HepG2 (cell line): ENCODE results near the gene RNF126. TPM values are rescaled to one million over a fixed set of nuclear protein-coding genes. Genes with fewer than 3 reads are reported as not detected.
A peak's percentile ranks its signal among the peaks of the same experiment; 100 is the strongest.

Source experiments
- BHLHE40 ChIP-seq: IDR thresholded peaks from 2 replicates; pipeline ENCODE4 v1.6.1; 2011; ENCODE audit warnings: low read length, improper control_type of control experiment
- GMEB1 ChIP-seq: sonication (generic); formaldehyde crosslinking; IDR thresholded peaks from 2 replicates; pipeline ENCODE4 v1.5.1; 2020; ENCODE audit warnings: missing genetic modification reagents, mild to moderate bottlenecking, borderline replicate concordance
- HCFC1 ChIP-seq: fragments of 150-350 bp; IDR thresholded peaks from 2 replicates; pipeline ENCODE4 v1.6.1; 2014; ENCODE audit warnings: low read depth, low read length
- HMGXB4 ChIP-seq, 2 experiments: sonication (generic) in 1 of 2; formaldehyde crosslinking in 1 of 2; IDR thresholded peaks; 2 replicates each; pipeline versions ENCODE4 v1.4.0 to v1.6.1; 2018 to 2020; ENCODE audit warnings: missing genetic modification reagents in 2 of 2, borderline replicate concordance in 1 of 2, low read depth in 1 of 2, mild to moderate bottlenecking in 1 of 2, missing biosample characterization in 1 of 2
- IKZF5 ChIP-seq: IDR thresholded peaks from 2 replicates; pipeline ENCODE4 v1.6.1; 2018; ENCODE audit warnings: missing genetic modification reagents, mild to moderate bottlenecking, missing compliant biosample characterization
- KAT8 ChIP-seq: IDR thresholded peaks from 2 replicates; pipeline ENCODE4 v1.6.1; 2016; ENCODE audit warnings: missing genetic modification reagents, missing compliant biosample characterization
- MBD4 ChIP-seq: IDR thresholded peaks from 2 replicates; pipeline ENCODE4 v1.6.1; 2012; ENCODE audit warnings: low read length, inconsistent platforms, borderline replicate concordance
- NCOA1 ChIP-seq: sonication (generic); formaldehyde crosslinking; IDR thresholded peaks from 2 replicates; pipeline ENCODE4 v1.9.0; 2021; ENCODE audit warnings: missing genetic modification reagents
- PATZ1 ChIP-seq: sonication (generic); formaldehyde crosslinking; IDR thresholded peaks from 2 replicates; pipeline ENCODE4 v1.4.0; 2020; ENCODE audit warnings: missing genetic modification reagents
- PPARG ChIP-seq: conservative IDR thresholded peaks from 2 replicates; pipeline ENCODE4 v1.6.1; 2016; ENCODE audit warnings: missing biosample characterization, missing genetic modification reagents
- SALL2 ChIP-seq: sonication (generic); formaldehyde crosslinking; IDR thresholded peaks from 2 replicates; pipeline ENCODE4 v1.8.1; 2023; ENCODE audit warnings: mild to moderate bottlenecking, missing genetic modification reagents, inconsistent platforms
- SOX5 ChIP-seq: IDR thresholded peaks from 2 replicates; pipeline ENCODE4 v1.6.1; 2016; ENCODE audit warnings: borderline replicate concordance
- TAF1 ChIP-seq: sonication (generic); formaldehyde crosslinking; IDR thresholded peaks from 2 replicates; pipeline ENCODE4 v1.4.0; 2020; ENCODE audit warnings: missing genetic modification reagents
- ZFP62 ChIP-seq: sonication (generic); formaldehyde crosslinking; IDR thresholded peaks from 2 replicates; pipeline ENCODE4 v1.4.0; 2020; ENCODE audit warnings: missing genetic modification reagents
- ZFX ChIP-seq: sonication (generic); formaldehyde crosslinking; IDR thresholded peaks from 2 replicates; pipeline ENCODE4 v1.4.0; 2020; ENCODE audit warnings: mild to moderate bottlenecking, low read depth, missing genetic modification reagents, moderate library complexity
- ZFY ChIP-seq: sonication (generic); formaldehyde crosslinking; IDR thresholded peaks from 2 replicates; pipeline ENCODE4 v1.4.0; 2020; ENCODE audit warnings: missing genetic modification reagents
- ZNF574 ChIP-seq: sonication (generic); formaldehyde crosslinking; IDR thresholded peaks from 2 replicates; pipeline ENCODE4 v1.4.0; 2020; ENCODE audit warnings: missing genetic modification reagents
- ZNF616 ChIP-seq: sonication (generic); formaldehyde crosslinking; IDR thresholded peaks from 2 replicates; pipeline ENCODE4 v1.5.0; 2020; ENCODE audit warnings: low read depth, mild to moderate bottlenecking, missing genetic modification reagents
- ZNF768 ChIP-seq: sonication (generic); formaldehyde crosslinking; IDR thresholded peaks from 2 replicates; pipeline ENCODE4 v1.4.0; 2020; ENCODE audit warnings: missing genetic modification reagents
- ZNF777 ChIP-seq: sonication (generic); formaldehyde crosslinking; IDR thresholded peaks from 2 replicates; pipeline ENCODE4 v1.4.0; 2020; ENCODE audit warnings: missing genetic modification reagents
- polyA plus RNA-seq, 8 experiments: library from polyadenylated mRNA; depleted of rRNA in 3 of 8; stranded (reverse) in 7 of 8; unstranded in 1 of 8; fragments of >200 nt; fragmentation: Illumina TruSeq in 4 of 8; extraction: Trizol in 4 of 8; gene quantifications; 2 replicates each; pipeline versions ENCODE4 v1.2.1 to v1.2.3, GENCODE V29; 2011 to 2016; ENCODE audit warnings: low read depth in 4 of 8, missing spikeins in 1 of 8, mixed read lengths in 1 of 8; ENCODE audit not compliant: insufficient read depth in 1 of 8
- total RNA-seq, 5 experiments: library from RNA; depleted of rRNA; stranded (reverse); fragments of >200 nt; fragmentation: Illumina TruSeq; extraction: Trizol; gene quantifications; 2 replicates each; pipeline ENCODE4 v1.2.3, GENCODE V29; 2016; ENCODE audit warnings: low read depth in 1 of 5

RNF126 gene
- total and polyA plus RNA-seq, 2 of the 13 experiments (the other 11 are each of a cell fraction or from before 2014, with no cell fraction given) = 23.2 to 34.0 TPM

GRCh38 chr19:662962-663681 lies at the start of gene RNF126 (continued):
- TF ChIP-seq ZNF574 (CRISPR knock-in tag) = peak; percentile 73
- no peak for TF ChIP-seq SOX5 (CRISPR knock-in tag)
- TF ChIP-seq TAF1 (CRISPR knock-in tag) = peak; percentile 36; the same call in 1 of the 2 replicates
- TF ChIP-seq ZNF777 (CRISPR knock-in tag) = peak; percentile 17; the same call in 1 of the 2 replicates
- TF ChIP-seq GMEB1 (CRISPR knock-in tag) = peak; percentile 95
- TF ChIP-seq ZFP62 (CRISPR knock-in tag) = no peak
- TF ChIP-seq IKZF5 (CRISPR knock-in tag) = peak; percentile 57; the same call in 1 of the 2 replicates
- TF ChIP-seq PPARG (CRISPR knock-in tag) = no peak
- peak; percentile 48; the same call in 1 of the 2 replicates for TF ChIP-seq ZFX (CRISPR knock-in tag)
- TF ChIP-seq MBD4 = no peak
- TF ChIP-seq KAT8 = peak; percentile 44; the same call in 1 of the 2 replicates
- peak; percentile 61 for TF ChIP-seq ZFY (CRISPR knock-in tag)
- TF ChIP-seq HCFC1 = peak; percentile 42; the same call in 1 of the 2 replicates
- TF ChIP-seq ZNF616 (CRISPR knock-in tag) = no peak
- peak; percentile 75 for TF ChIP-seq BHLHE40
- no peak for TF ChIP-seq NCOA1 (CRISPR knock-in tag)
- TF ChIP-seq ZNF768 (CRISPR knock-in tag) = no peak
- TF ChIP-seq HMGXB4 (CRISPR knock-in tag; IDR thresholded peaks at IDR 0.05; ENCODE audit: borderline replicate concordance in 1 of 2, low read depth in 1 of 2) = peak in 1 of 2 experiments; percentile 47; a peak in 1 of 4 replicates
- TF ChIP-seq PATZ1 (CRISPR knock-in tag) = peak; percentile 47; the same call in 1 of the 2 replicates
- peak; percentile 47; the same call in 1 of the 2 replicates for TF ChIP-seq SALL2 (CRISPR knock-in tag)
